Umbilical cord (tissue), 1 donor: ENCODE data around the gene LIMS2. TPM values are rescaled to one million over a fixed set of nuclear protein-coding genes. Genes with fewer than 3 reads are reported as not detected.

ENCODE experiments used
- total RNA-seq: library from RNA; depleted of rRNA; stranded (reverse); fragments of >200 nt; gene quantifications from one replicate; pipeline ENCODE4 v1.2.3, GENCODE V29; 2014; ENCODE audit warnings: low replicate concordance; ENCODE audit not compliant: insufficient read depth

The LIMS2 gene
- total RNA-seq, 1 donor from 2014 or later = 30.6 TPM

Other genes starting within 250 kb of the LIMS2 start
- 23.4 TPM for gene IWS1, start 149.0 kb downstream of the LIMS2 start, total RNA-seq
- gene MYO7B, start 139.8 kb downstream of the LIMS2 start, total RNA-seq = not detected
- 0.48 TPM for gene GPR17, start 29.4 kb downstream of the LIMS2 start, total RNA-seq
- 7.0 TPM for gene SFT2D3, start 26.0 kb upstream of the LIMS2 start, total RNA-seq
- 41.2 TPM for gene WDR33, start 135.6 kb upstream of the LIMS2 start, total RNA-seq
- 13.5 TPM for gene POLR2D, start 182.6 kb upstream of the LIMS2 start, total RNA-seq
- 11.6 TPM for gene AMMECR1L, start 210.4 kb upstream of the LIMS2 start, total RNA-seq